CD4-positive, alpha-beta T cell treated with Interleukin-21 for 1 hour (primary cell): Measurements from ENCODE around the gene AP5Z1.

Source experiments
- DNase-seq: peaks from one replicate; pipeline ENCODE4 v3.0.0-alpha.2; 2020

AP5Z1 gene

GRCh38 chr7:4775250-4775847 lies at the start of gene AP5Z1:
TSS of gene AP5Z1 (plus strand) at chr7:4775623. CDS start at chr7:4775716, 93 bp downstream.
- peak; percentile 96 for DNase-seq

GRCh38 chr7:4725850-4726450 lies 49.5 kb upstream of the AP5Z1 start:
- DNase-seq, result no peak

DNA sequence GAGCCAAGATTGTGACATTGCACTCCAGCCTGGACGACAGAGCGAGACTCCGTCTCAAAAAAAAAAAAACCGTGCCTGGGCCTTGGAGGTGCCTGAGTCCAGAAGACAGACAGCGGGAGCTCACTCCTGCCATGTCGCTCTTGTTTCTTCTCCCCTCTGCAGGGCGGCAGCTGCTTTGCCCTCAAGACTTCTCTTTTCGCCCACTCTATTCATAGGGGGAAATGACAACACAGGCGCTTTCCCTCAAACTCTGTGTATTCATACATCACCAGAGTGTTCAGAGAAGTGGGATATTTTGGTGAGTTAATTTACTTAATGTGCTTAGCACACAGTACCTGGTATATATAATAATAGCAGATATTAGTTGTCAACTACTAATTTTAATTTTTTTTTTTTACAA lies 48.9 kb upstream of the AP5Z1 start:
- DNase-seq, result no peak

GRCh38 chr7:4727914-4728705 lies 47.3 kb upstream of the AP5Z1 start:
- no peak for DNase-seq

DNA sequence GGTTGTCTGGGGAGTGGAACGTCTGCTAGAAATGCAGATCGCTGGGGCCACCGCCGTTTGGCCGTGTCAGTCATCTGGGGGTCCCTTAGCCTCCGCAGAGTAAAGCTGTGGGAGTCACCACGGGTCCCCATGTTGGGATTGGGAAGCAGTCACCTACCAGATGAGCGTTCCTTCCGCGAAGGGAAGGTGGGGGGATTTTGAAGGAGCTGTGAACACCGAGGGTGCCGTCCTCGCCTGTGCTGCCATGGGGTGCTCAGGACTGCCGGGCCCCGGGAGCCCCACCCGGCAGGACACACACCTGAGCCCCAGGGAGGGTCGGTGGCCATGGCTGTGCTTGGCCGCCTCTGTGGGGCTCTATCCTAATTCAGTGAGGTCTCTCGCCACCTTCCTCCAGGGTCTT lies 46.2 kb upstream of the AP5Z1 start:
- DNase-seq, result no peak

DNA sequence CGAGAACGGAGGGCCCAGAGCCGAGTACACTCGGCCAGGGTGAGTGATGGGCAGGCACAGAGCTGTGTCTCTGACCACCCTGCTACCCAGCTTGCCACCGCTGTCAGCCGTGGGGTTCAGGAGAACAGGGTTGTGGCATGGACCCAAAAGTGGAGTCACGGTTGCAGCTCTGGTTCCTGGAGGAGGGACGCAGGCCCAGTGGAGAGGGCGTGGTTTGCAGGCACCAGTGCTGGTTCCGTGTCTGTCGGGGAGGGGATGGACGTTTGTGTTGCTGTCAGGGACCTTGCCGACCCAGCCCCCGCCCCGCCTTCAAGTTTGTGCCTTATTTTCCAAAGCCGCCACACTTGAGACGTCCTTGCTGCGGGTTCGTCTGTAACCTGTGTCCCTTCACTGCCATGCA lies 45.1 kb upstream of the AP5Z1 start:
- DNase-seq, result no peak

- no peak for DNase-seq
Measured at GRCh38 chr7:4730971-4731370, 44.5 kb upstream of the AP5Z1 start.

DNA sequence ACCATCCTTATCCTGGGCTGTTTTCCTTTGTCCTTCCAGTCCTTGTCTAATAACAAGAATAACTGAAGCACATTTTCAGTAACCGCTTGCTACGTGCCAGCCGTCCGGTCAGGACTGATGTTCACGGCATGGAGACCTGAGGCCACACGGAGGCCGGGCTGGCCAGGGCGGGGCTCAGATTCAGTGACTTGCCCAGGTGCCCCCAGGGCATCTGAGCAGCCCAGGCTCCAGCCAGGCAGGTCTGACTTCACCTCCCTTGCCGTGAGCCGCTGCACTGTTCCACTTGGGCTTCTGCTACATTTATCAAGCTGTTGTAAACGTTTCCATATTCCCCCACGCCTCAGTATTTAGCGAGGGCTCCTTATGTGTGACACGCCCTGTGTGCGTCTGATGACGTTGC lies 43.6 kb upstream of the AP5Z1 start:
- no peak for DNase-seq

GRCh38 chr7:4733936-4734528 lies 41.4 kb upstream of the AP5Z1 start:
- no peak for DNase-seq

DNA sequence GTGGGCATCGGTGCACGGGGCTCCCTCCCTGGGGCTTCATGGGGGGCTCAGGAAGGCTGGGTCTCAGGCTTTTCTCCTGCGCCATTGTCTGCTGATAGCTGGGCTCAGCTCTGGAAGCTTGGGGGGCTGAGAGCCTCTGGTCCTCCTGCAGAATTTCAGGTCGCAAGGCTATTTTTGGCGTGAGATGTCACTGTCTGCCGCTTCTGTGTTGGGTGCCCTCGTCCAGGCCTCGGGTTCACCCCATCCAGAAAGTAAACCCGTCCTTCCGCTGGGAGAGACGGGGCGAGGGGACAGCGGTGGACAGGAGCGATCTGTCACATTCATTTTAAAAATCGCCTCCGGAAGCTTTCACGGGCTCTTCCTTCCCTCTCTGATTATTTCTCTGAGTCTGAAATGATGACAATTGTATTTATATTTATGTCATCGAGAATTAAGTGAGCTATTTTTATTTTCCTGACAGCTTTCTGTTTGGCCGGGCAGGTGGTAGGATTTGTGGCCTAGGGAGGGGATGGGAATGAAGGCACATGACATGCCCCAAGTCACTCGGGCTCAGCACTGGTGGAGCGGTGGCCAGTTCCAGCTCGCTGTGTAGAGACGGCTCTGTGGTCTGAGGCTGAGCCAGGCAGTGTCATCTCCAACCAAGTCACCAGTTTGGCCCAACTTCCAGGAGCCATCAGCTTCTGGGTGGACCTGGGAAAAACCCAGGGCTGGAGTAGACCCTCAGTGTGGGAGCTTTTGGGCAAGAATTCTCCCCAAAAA lies 40.7 kb upstream of the AP5Z1 start:
- DNase-seq, result no peak

DNA sequence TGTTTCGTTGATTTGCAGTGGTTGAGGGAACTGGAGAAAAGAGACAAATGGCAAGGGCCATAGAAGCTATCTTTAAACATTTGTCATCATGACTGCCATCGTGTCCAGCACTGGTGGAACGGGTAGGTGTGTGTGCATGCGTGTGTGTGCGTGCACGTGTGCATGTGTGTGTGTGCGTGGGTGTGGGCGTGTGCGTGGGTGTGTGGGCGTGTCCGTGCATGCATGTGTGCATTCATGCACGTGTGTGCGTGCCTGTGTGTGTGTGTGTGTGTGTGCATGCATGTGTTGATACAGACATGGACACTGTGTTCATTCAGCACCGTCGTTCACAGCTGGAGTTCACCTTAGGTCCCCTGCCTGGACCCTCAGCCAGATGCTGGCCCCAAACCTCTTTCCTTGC lies 38.1 kb upstream of the AP5Z1 start:
- no peak for DNase-seq

GRCh38 chr7:4738711-4739527 lies 36.5 kb upstream of the AP5Z1 start:
- DNase-seq, result no peak

- peak; percentile 29 for DNase-seq
Measured at GRCh38 chr7:4739528-4739992, 35.9 kb upstream of the AP5Z1 start.

GRCh38 chr7:4740796-4741195 lies 34.6 kb upstream of the AP5Z1 start:
- no peak for DNase-seq

- no peak for DNase-seq
Measured at GRCh38 chr7:4742051-4742573, 33.3 kb upstream of the AP5Z1 start.

DNA sequence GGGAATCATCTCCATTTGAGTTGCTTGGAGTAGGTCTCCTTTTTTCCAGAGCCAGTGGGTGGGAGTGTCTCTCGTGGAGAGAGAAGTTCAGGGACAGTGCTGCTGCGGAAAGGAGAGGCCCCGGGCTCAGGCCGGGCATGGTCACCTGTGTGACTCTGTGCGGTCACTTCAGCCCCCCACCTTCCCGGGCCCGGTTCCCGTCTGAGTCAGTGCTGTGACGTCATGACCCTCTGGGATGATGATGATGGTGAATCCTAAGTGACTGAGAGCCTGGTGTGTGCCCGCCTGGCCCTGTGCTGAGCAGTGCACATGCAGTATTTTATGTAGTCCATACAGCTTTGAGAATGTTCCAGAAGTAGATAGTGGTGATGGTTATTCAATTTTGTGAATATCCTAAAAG lies 32.6 kb upstream of the AP5Z1 start:
- no peak for DNase-seq

GRCh38 chr7:4744391-4745264 lies 30.8 kb upstream of the AP5Z1 start:
- DNase-seq, result peak; percentile 72

GRCh38 chr7:4745265-4745919 lies 30.0 kb upstream of the AP5Z1 start:
- no peak for DNase-seq

- peak; percentile 44 for DNase-seq
Measured at GRCh38 chr7:4745971-4746919, 29.2 kb upstream of the AP5Z1 start.
